NCI-H2029 treated with DMSO at 0.1 percent for 48 hours (cell line): ENCODE data around the gene HDAC7.
A peak's percentile ranks its signal among the peaks of the same experiment; 100 is the strongest.

Experiments
- DNase-seq: peaks from one replicate; lab custom pipeline; 2025; lab: John Stamatoyannopoulos, UW

Gene HDAC7

GRCh38 chr12:47745485-47746041 is 74.1 kb downstream of the HDAC7 start:
- DNase-seq: no peak

GRCh38 chr12:47744778-47745436 is 74.8 kb downstream of the HDAC7 start:
- DNase-seq: no peak

- peak; percentile 33 for DNase-seq
These were observed 75.6 kb downstream of the HDAC7 start for GRCh38 chr12:47744005-47744651.

- no peak for DNase-seq
These were observed 76.3 kb downstream of the HDAC7 start for GRCh38 chr12:47743311-47743860.

DNA sequence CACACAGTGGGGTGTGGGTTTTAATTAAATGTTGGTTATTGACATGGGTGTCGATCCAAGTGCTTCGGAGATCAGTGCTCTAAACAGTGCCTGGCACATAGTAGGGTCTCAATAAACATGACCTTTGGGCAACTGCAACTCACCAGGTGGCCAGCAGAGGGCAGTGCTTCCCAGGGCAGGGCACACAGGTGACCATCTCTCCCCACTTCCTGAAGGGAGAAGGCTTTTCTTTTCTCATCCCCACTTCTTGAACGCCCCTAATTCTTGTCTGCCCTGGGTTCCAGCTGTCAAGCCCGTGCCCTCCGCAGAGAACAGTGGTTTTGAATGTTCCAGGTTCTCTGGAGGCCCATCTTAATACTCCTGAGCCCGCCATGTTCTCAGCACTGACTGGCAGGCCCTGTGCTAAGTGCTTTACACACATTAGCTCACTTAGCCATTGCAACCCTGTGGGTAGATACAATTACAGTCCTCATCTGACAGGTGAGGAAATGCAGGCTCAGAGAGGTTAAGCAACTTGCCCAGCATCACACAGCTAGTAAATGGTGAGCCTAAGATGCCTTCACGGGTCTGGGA is 77.4 kb downstream of the HDAC7 start:
- DNase-seq: no peak

DNA sequence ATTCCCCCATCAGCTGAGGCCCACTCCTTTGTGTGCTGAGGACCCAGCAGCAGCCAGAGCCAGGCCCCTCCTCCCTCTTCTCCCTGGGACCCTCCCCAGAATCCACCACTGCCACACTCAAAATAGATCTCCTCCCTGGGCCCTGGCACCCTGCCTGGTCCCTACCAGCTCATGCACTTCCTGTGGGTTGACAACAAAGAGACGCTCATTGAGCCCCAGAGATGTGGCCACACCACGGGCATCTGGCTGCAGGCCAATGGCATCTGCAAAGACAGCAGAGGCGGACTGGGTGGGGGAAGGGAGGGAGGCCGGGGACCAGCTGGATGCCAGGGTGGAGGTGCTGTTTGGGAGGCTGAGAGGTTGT is 78.4 kb downstream of the HDAC7 start:
- peak; percentile 90 for DNase-seq

DNA sequence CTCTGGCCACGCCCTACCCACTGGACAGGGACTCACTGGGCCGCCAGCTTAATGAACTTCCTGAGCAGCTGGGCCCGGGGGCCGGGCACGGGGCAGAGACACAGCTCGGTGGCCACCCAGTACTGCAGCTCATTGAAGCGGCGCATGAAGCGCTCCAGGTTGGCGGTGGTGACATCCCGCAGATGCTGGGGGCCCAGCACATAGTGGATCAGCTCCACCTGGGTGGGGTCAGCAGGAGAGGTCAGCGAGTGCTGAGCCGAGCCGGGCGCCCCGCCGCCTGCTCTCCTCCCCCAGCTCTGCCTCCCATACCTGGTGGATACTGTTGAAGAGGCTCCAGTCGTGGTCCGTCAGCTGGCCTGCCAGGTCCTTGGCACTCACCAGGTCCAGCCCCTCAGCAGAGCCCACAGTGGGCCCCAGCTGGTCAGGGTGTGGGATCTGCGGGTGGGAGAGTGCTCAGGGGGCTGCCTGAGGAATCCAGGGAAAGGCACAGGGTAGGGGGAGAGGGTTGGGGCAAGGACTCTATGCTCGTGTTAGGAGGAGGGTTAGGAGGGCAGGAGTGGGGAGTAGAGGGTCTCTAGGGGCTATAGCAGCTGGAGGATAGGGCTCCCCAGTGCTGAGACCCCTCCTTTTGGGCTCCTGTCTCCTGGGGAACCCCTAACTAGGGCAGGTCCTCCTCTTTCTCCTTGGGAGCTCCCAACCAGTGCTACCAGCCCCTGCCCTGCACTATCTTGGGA is 78.9 kb downstream of the HDAC7 start:
- no peak for DNase-seq

DNA sequence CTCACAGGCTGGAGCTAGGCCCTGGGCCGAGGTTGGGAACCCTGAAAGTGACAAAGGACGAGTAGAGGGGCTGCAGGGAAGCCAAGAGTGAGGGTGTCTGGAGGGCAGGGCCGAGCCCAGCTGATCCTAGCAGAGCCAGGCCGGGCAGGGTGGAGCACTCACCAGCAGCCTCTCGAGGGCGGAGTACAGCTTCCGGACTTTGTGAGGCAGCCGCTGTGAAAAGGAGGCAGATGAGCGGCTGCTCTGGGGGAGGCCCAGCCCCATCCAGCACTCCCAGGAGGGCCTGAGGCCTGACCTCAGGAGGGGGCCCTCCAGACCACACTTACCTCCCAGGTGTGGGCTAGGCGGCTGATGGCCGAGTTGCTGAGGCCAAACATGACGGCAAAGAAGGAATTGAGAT is 79.7 kb downstream of the HDAC7 start:
- no peak for DNase-seq

DNA sequence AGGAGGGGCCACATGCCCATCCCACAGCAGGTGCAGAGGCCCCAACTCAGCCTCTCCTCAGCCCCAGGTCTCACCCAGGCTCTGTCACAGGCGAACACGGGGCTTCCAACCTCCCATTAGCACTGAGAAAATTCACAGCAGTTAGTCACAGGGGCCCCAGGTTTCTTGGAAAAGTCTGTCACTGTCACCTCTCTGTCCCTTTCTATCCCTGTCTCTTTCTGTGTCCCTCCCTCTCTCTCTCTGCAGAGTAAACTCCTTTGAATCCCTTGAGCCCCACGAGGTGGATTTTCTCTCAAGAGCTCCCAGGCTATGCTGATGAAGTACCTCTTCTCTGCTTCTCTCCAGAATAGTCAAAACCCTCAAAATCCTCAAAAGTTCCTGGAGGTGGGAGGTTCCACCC is 80.4 kb downstream of the HDAC7 start:
- DNase-seq: no peak

DNA sequence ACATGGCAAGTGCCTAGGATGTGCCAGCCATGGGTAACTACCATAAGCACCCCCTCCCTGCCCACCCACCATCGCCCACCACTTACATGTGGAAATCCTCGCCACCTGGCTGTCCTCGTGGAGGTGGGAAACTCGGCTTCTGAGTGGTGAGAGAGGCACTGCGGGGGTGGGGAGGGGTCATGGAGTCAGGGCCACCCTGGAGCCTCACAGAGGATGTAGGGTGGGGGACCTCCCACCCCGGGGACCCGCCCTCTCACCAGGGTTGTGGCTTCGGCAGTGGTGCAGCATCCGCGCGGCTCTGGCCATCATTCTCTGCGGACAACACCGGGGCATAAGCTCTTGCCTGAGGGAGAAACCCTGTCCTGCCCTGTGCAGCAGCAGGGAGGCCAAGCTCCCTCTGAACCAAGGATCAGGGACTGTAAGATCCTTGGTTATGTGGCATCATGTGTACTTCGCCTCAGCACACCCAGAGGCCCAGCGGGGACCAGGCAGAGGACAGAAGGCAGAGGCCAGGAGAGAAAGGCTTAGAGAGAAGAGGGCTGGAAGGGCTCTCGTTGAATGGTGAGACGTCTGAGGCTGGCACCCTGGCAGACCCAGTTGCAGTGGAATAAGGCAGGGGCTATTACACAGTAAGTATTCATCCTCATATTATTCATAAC is 81.6 kb downstream of the HDAC7 start:
- DNase-seq: no peak

GRCh38 chr12:47736877-47737676 is 82.6 kb downstream of the HDAC7 start:
- DNase-seq: no peak

- no peak for DNase-seq
These were observed 83.5 kb downstream of the HDAC7 start for GRCh38 chr12:47736216-47736615.

GRCh38 chr12:47735649-47736048 is 84.1 kb downstream of the HDAC7 start:
- no peak for DNase-seq

GRCh38 chr12:47734725-47735480 is 84.8 kb downstream of the HDAC7 start:
- no peak for DNase-seq

DNA sequence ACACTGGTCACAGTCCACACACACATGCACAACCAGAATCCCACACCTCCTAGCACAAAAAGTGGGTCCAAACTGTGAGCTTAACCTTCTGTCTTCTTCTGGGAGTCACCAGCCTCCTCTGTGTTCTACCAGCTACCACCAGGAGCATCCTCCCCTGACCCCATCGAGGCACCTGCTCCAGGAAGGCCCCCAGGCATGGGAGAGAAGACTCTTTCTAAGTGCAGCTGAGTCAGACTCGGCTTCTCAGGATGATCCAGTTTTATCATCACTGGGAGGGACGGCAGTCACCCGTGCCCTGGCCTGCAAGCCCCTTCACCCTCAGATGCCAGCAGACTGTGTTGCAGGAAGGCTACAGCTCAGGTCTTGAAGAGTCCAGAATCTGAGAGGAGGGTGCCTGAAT is 86.6 kb downstream of the HDAC7 start:
- no peak for DNase-seq
